ENCODE results near the gene ELP1.

GRCh38 chr9:108911820-108912219, 22.1 kb downstream of the ELP1 start:
- TF ChIP-seq CTCF (IDR thresholded peaks at IDR 0.05; ENCODE audit: borderline replicate concordance, extremely low read depth, low read length, poor library complexity, severe bottlenecking) (no peak), EZH2 (IDR thresholded peaks at IDR 0.05; ENCODE audit: borderline replicate concordance, low read depth, low read length, severe bottlenecking) (no peak)

Data from DND-41 (cell line).